Activated T-cell treated with anti-CD3 and anti-CD28 coated beads, Interleukin-2, amount 50 U/mL, for 24 hours (primary cell): ENCODE measurements around the gene ERICH6B.

Experiments
- DNase-seq: peaks from one replicate; pipeline ENCODE4 v3.0.0-alpha.2; 2020
- H3K27ac Mint-ChIP-seq: 2 replicates; pipeline ENCODE4 v1.8.0; 2020; ENCODE audit warnings: mild to moderate bottlenecking, mixed read lengths
- H3K27me3 Mint-ChIP-seq: 2 replicates; pipeline ENCODE4 v1.8.0; 2020; ENCODE audit warnings: mixed read lengths
- H3K36me3 Mint-ChIP-seq: 2 replicates; pipeline ENCODE4 v1.8.0; 2020; ENCODE audit warnings: low read depth, mixed read lengths
- H3K4me1 Mint-ChIP-seq: 2 replicates; pipeline ENCODE4 v1.8.0; 2020; ENCODE audit warnings: low read depth, mixed read lengths
- H3K4me3 Mint-ChIP-seq: 2 replicates; pipeline ENCODE4 v1.8.0; 2020; ENCODE audit warnings: mild to moderate bottlenecking, moderate library complexity, mixed read lengths
- H3K9me3 Mint-ChIP-seq: 2 replicates; pipeline ENCODE4 v1.8.0; 2020; ENCODE audit warnings: mixed read lengths

Gene ERICH6B

DNA sequence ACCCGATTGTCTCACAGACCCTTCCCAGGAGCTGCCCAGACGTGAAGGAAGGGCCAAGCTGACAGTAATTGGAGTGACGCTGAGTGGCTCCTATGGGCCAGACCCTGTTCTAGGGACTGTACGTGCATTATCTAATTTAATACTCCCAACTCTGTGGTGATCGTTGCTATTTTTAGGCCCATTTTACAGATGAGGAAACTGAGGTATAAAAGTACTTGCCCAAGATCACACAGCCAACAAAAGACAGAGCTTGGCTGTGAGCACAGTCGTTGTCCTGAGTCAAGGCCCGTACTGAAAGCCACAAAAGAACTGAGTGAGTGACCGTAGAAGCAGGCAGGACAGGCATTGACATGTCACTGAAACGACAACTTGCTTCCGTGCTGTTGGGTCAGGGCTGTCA, 74.7 kb downstream of the ERICH6B start:
- no peaks in the 10 kb centered on the region for H3K9me3 Mint-ChIP-seq
- no peak for DNase-seq

DNA sequence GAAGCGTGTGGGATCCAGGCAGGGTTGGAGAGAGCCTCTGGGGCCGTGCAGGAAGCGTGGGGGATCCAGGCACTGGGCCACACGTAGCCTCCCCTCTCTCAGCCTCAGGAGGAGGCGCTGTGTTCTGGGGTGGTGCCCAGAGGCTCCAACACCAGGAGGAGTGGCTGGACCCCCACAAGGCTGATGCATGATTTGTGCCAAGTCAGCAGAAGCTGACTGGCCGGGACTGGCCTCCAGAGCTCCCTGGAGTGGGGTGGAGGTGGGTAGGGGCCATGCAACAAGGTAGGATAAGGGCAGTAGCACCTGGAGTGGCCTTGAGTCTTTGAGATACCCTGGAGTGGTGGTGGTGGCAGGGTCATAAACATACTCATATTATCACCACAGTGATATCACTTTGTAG, 75.3 kb downstream of the ERICH6B start:
- Mint-ChIP-seq H3K4me3 (no peak overlapping the region), H3K27ac (no peak overlapping the region), H3K27me3 (no peaks in the 10 kb centered on the region), H3K36me3 (peaks cover 15% of the 10 kb centered on the region), H3K9me3 (no peaks in the 10 kb centered on the region), H3K4me1 (peaks cover 5% of the 10 kb centered on the region)
- no peak for DNase-seq

More for the DNA sequence above, 74.7 kb downstream of the ERICH6B start:
- H3K27ac Mint-ChIP-seq: no peak overlapping the region
- H3K36me3 Mint-ChIP-seq: peaks cover 9% of the 10 kb centered on the region
- peaks cover 5% of the 10 kb centered on the region for H3K4me1 Mint-ChIP-seq
- no peak overlapping the region for H3K4me3 Mint-ChIP-seq
- no peaks in the 10 kb centered on the region for H3K27me3 Mint-ChIP-seq

DNA sequence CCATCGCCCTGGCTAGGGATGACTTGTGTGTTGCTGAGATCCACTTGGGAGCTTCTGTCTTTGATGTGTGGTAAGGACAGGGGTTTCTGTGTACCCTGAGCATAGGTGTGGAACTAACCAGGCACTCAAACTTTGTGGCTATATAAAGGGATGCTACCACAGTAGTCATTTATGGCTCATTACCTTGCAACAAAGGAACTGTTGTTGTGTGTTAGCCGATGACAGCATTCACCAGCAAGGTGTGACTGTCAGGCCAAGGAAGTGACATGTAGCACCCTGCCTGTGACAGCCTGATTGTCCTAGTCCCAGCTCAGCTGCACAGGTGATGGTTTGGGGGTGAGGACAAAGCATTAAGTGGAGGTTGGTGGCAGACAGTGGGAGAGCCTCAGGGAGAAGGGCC, 77.2 kb downstream of the ERICH6B start:
- no peak overlapping the region for H3K27ac Mint-ChIP-seq
- no peaks in the 10 kb centered on the region for H3K9me3 Mint-ChIP-seq
- DNase-seq: no peak
- no peak overlapping the region for H3K4me3 Mint-ChIP-seq
- H3K36me3 Mint-ChIP-seq: peaks cover 34% of the 10 kb centered on the region
- peaks cover 5% of the 10 kb centered on the region for H3K4me1 Mint-ChIP-seq
- H3K27me3 Mint-ChIP-seq: no peaks in the 10 kb centered on the region

DNA sequence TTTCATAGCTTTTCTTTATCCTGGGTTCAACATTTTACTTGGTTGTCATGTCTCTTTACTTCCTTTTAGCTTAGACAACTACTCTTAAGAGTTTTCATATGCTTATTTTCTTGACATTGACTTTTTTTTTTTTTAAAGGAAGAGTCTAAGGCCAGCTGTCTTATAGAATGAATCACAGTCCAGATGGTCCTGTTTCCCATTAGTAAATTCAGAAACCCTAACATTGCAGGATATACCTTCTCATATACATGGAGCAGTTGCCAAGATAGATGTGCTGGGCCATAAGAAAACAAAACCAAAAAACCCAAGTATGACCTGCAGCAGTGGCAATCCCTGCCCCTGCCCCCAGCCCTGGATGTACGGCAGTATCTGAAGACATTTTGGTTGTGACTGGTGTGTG, 78.0 kb downstream of the ERICH6B start:
- no peak for DNase-seq
- Mint-ChIP-seq H3K27ac (peak overlapping the region; percentile 38), H3K27me3 (no peaks in the 10 kb centered on the region), H3K9me3 (no peaks in the 10 kb centered on the region), H3K4me1 (peaks cover 5% of the 10 kb centered on the region), H3K36me3 (peaks cover 42% of the 10 kb centered on the region), H3K4me3 (no peak overlapping the region)

DNA sequence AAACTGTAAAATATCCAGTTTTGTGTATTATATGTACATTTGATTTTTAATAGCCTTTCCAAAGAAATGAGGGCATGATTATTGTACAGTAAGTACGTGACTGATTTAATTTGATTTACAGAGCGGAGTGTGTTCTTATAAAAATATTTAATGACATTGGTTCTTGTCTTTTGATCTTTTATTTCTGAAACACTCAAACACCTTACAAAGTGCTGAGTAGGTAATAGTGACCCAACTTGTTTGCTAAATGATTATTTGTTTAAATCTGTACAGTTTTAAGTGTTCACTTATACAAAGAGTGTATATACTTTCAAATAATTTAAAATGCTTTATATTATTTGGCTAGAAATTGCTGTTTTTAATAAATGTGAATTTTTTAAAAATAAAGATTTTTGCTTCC, 79.3 kb downstream of the ERICH6B start:
- no peaks in the 10 kb centered on the region for H3K9me3 Mint-ChIP-seq
- no peaks in the 10 kb centered on the region for H3K27me3 Mint-ChIP-seq
- peaks cover 51% of the 10 kb centered on the region for H3K36me3 Mint-ChIP-seq
- H3K4me3 Mint-ChIP-seq: no peak overlapping the region
- peaks cover 5% of the 10 kb centered on the region for H3K4me1 Mint-ChIP-seq
- no peak overlapping the region for H3K27ac Mint-ChIP-seq
- no peak for DNase-seq

DNA sequence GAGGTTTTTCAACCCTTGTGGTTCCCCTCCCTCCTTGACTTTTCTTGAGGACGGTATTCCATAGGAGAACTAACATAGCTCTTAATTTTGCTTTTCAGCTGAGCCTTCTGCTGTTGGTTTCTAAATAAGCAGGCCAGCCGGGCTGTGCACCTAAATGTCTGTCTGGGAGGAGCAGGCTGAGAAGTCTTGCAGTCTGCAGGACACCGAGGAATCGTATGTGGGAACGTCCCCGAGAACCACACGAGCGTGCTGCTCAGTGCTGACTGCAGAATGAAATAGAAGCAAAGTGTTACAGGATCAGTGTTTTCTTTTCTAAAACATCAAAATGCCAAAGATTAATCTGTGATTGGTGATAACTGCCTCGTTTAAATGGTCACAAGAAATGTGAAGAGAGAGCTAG, 80.9 kb downstream of the ERICH6B start:
- Mint-ChIP-seq H3K4me3 (no peak overlapping the region), H3K9me3 (no peaks in the 10 kb centered on the region), H3K4me1 (peaks cover 10% of the 10 kb centered on the region), H3K36me3 (peaks cover 64% of the 10 kb centered on the region), H3K27ac (no peak overlapping the region), H3K27me3 (no peaks in the 10 kb centered on the region)
- DNase-seq: no peak

DNA sequence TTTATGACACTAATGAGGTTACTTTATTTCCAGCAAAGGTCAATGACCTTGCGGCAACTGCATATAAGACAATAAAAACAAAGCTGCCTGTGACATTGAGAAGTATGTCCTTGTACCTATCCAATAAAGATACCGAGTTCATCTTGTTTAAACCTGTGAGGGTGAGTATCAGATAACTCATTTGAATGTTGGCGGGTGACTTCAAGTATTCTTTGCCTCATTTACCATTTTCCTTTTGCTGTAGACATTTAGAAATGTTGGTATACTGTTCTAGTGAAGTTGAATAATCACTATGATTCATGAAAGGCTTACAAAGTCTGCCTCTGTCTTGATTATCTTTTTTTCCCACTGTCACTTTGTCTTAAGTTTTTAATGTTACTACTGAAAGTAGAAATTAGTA, 85.8 kb downstream of the ERICH6B start:
- Mint-ChIP-seq H3K27me3 (no peaks in the 10 kb centered on the region), H3K36me3 (peaks cover 85% of the 10 kb centered on the region), H3K27ac (peak overlapping the region; percentile 76), H3K4me1 (peaks cover 6% of the 10 kb centered on the region), H3K4me3 (no peak overlapping the region), H3K9me3 (no peaks in the 10 kb centered on the region)
- DNase-seq: no peak

DNA sequence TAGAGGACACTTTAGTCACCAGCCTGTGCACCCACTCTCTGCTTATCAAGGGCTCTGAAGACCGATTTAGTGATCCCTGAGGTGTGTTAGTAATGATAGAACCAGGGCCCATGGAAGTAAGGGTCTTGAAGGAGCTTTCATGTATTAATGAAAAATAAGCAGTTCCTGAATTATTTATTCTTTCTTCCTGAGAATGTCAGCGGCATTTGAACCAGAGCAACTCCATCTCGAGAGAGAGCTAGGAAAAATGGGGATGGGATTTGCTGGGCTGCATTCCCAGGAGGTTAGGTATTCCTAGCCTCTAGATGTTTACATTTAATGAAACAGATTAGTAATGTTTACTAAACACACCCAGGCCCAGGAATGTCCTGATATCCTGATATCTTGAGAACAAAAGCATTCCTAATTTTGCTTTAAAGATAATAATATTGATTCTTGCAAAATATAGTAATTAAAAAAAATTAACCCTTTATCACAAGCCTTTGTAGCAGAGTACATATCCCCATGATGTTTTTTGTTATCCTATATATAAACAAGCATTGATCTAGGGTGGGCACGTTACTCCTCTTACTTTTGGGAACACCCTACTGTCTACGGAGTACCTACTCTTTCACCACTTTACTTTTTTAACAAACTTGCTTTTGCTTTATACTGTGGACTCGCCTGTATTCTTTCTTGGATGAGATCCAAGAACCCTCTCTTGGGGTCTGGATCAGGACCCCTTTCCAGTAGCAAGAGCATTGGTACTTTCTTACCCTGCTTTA, 87.7 kb downstream of the ERICH6B start:
- Mint-ChIP-seq H3K4me3 (no peak overlapping the region), H3K36me3 (peaks cover 80% of the 10 kb centered on the region), H3K9me3 (no peaks in the 10 kb centered on the region), H3K4me1 (peaks cover 6% of the 10 kb centered on the region), H3K27me3 (no peaks in the 10 kb centered on the region), H3K27ac (peak overlapping the region; percentile 63)
- DNase-seq: no peak

DNA sequence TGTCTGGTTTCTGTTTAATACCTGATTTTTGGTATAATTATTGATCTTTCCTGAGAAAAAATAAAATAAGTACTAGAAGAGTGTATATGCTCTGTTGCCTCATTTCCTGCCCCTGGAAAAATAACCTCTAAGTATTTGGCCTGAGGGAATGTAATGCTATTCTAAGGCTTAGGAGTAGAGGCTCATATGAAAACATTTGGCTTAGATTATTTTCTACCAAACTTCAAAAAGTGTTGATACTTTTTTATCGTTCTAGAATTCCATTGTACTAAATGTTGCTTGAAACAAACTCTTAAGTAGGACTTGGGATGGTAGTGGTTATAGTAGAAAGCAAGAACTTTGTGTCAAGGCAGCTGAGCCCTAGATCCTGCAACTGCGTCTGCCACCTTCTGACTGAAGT, 93.0 kb downstream of the ERICH6B start:
- no peak for DNase-seq
- Mint-ChIP-seq H3K36me3 (peaks cover 89% of the 10 kb centered on the region), H3K4me3 (no peak overlapping the region), H3K27me3 (no peaks in the 10 kb centered on the region), H3K9me3 (no peaks in the 10 kb centered on the region), H3K4me1 (peaks cover 24% of the 10 kb centered on the region), H3K27ac (peak overlapping the region; percentile 1)

DNA sequence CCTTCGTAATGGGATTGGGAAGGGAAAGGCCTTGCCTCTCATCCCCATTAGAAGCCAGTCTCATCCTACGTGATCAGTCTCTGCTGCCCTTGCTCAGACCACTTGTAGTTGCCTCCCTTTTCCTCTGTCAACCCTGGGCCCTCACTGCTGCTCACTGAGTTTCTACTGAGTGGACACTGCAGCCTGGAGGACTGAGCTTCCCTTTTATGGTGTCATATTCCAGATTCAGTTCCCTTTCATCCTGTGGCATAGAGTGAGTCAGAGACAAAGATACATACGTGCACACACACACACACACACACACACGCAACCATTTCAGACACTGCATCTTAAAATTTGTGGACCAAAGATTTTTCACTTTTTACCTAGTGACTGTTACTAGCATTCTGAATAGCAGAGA, 94.2 kb downstream of the ERICH6B start:
- Mint-ChIP-seq H3K36me3 (peaks cover 90% of the 10 kb centered on the region), H3K27ac (no peak overlapping the region), H3K9me3 (no peaks in the 10 kb centered on the region), H3K4me1 (peaks cover 34% of the 10 kb centered on the region), H3K27me3 (no peaks in the 10 kb centered on the region), H3K4me3 (no peak overlapping the region)
- DNase-seq: no peak

DNA sequence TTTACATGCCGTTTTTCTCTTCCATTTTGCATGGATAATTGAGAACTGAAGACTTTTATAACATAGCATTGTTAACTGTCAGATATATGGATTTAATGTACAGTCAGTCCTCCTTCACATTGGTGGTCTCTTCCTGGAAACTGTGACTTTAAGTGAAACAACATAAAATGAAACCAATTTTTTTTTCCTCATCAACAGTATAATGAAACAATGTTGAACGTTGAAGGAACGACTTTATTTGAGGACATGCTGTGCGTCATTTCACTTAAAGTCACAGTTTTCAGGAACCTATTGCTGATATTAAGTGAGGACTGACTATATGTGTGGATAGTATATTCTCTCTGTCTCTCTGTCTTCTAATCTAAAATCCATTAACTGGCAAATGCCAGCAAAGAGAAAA, 96.0 kb downstream of the ERICH6B start:
- peaks cover 93% of the 10 kb centered on the region for H3K36me3 Mint-ChIP-seq
- peak overlapping the region; percentile 40 for H3K27ac Mint-ChIP-seq
- H3K27me3 Mint-ChIP-seq: no peaks in the 10 kb centered on the region
- peaks cover 39% of the 10 kb centered on the region for H3K4me1 Mint-ChIP-seq
- DNase-seq: no peak
- H3K9me3 Mint-ChIP-seq: no peaks in the 10 kb centered on the region
- no peak overlapping the region for H3K4me3 Mint-ChIP-seq

DNA sequence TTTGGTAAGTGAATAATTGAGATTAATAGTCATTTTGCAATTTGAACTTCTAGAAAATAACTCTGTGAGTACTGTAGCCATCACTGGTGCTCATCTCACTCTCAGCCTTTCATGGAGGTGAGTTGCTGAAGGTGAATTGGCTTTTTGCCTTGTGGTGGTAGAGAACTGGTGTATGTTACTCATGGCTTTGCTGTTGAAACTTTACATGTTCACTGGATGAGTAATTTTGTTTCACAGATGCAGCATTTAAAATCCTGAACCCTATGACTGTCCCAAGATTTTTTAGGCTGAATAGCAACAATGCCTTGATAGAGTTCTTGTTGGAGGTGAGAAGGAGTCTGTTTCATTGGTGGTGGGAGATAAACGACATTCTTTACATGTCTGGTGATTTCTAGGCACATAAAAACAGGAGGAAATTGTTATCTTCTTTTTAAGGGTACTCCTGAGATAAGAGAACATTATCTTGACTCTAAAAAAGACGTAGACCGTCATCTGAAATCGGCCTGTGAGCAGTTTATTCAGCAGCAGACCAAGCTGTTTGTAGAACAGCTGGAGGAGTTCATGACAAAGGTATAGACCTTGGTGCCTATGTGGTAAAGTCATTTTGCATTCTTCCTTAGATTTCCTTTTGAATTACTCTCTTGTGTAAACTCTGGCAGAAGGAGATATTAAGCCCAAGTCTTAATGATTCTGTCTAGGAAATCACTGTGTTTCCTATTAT, 96.9 kb downstream of the ERICH6B start:
- Mint-ChIP-seq H3K9me3 (no peaks in the 10 kb centered on the region), H3K27ac (peak overlapping the region; percentile 40), H3K27me3 (no peaks in the 10 kb centered on the region), H3K4me3 (no peak overlapping the region), H3K36me3 (peaks cover 93% of the 10 kb centered on the region), H3K4me1 (peaks cover 39% of the 10 kb centered on the region)
- DNase-seq: no peak

DNA sequence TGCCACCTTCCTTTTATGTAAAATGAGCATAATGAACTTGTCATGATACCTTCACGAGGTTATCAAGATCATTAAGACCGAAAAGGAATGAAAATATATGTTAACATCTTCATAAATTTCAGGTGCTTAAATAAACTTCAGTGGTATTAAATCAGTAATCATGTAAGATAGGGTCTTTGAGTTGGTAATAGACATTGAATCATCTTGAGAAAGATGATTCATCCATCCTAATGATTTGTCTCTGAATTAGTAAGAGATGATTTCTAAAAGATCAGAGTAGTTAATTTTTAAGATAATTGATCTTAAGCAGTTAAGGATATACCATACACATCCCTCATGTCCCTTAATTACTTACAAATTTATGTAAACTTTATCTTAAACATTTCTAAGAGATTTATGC, 98.8 kb downstream of the ERICH6B start:
- Mint-ChIP-seq H3K4me3 (no peak overlapping the region), H3K9me3 (no peaks in the 10 kb centered on the region), H3K36me3 (peaks cover 93% of the 10 kb centered on the region), H3K4me1 (peaks cover 45% of the 10 kb centered on the region), H3K27me3 (no peaks in the 10 kb centered on the region), H3K27ac (peak overlapping the region; percentile 60)
- no peak for DNase-seq

DNA sequence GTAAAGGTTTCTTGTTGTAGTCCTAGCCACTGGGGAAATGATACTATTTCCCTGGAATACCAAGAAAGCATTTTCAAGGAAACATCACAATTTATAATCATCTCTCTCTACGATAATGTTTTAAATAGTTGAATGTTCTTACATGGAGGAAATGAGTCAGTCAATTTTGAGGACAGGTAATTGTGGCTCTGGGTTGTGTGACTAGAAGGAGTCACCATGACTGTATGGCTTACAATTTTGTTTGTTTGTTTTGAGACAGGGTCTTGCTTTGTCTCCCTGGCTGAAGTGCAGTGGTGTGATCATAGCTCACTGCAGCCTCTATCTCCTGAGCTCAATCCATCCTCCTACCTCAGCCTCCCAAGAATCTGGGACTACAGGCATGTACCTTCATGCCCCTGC, 103.4 kb downstream of the ERICH6B start:
- DNase-seq: no peak
- no peaks in the 10 kb centered on the region for H3K27me3 Mint-ChIP-seq
- peaks cover 23% of the 10 kb centered on the region for H3K4me1 Mint-ChIP-seq
- H3K36me3 Mint-ChIP-seq: peaks cover 84% of the 10 kb centered on the region
- H3K4me3 Mint-ChIP-seq: no peak overlapping the region
- peak overlapping the region; percentile 69 for H3K27ac Mint-ChIP-seq
- H3K9me3 Mint-ChIP-seq: no peaks in the 10 kb centered on the region

DNA sequence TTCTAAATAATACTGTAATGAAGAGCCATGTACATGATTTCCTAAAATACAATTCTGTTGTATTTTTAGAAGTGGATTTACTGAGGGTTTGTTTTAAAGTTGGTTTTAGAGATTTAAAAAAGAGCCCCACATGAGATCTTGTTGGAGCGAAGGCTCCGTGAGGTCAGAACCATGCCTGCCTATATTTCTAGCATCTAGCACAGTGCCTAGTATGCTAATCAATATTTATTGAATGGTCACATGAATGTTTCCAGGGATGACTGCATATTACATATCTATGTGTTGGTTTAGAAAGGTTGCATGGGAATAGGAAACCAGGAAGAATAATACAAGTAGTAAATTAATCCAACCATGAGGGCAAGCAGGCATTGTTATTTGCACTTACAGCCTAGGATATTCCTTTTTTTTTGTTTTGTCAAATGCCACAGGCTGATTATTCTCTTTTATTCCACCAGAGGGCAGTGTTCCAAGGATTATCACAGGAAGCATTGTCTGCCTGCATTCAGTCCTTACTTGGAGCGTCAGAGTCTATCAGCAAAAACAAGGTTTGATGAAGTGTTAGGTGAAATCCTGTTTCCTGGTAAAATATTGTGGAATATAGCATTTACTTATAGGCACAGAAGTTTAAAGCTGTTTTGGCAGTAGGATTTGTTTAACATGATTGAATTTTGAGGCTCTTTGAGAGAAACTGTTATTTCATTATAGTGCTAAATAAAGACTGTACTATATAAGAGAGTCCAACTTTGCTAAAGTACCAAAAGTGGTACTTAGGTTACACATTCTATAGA, 104.0 kb downstream of the ERICH6B start:
- peaks cover 17% of the 10 kb centered on the region for H3K4me1 Mint-ChIP-seq
- no peak for DNase-seq
- peak overlapping the region; percentile 69 for H3K27ac Mint-ChIP-seq
- H3K4me3 Mint-ChIP-seq: no peak overlapping the region
- no peaks in the 10 kb centered on the region for H3K27me3 Mint-ChIP-seq
- H3K36me3 Mint-ChIP-seq: peaks cover 84% of the 10 kb centered on the region
- no peaks in the 10 kb centered on the region for H3K9me3 Mint-ChIP-seq
